Suppressor macrophage (primary cell): Measurements from ENCODE around the gene IDH3G.
"Not testable (repeated sequence)": the region's sequence is repeated elsewhere in the genome, so short reads cannot be mapped to it uniquely, and the experiment has no call there.

Experiments used
- DNase-seq, 4 experiments: peaks; one replicate each; pipeline ENCODE4 v3.0.0-alpha.2; 2020 to 2022

The IDH3G gene

GRCh38 chrX:153755136-153755535, 39.0 kb downstream of the IDH3G start:
- DNase-seq = no peak

GRCh38 chrX:153750127-153750774, 43.9 kb downstream of the IDH3G start:
- DNase-seq = no peak

- not testable (repeated sequence) for DNase-seq
Measured at GRCh38 chrX:153749017-153749416, 45.2 kb downstream of the IDH3G start.

GRCh38 chrX:153746991-153747390, 47.2 kb downstream of the IDH3G start:
- DNase-seq = not testable (repeated sequence)

- no peak for DNase-seq
Measured at GRCh38 chrX:153746359-153746758, 47.8 kb downstream of the IDH3G start.

- DNase-seq = peak in 1 of 4 experiments; percentile 16
Measured at GRCh38 chrX:153745067-153745433, 49.1 kb downstream of the IDH3G start.

GRCh38 chrX:153744210-153745066, 49.7 kb downstream of the IDH3G start:
- peak in 1 of 4 experiments; percentile 14 for DNase-seq

GRCh38 chrX:153743468-153744209, 50.5 kb downstream of the IDH3G start:
- DNase-seq = not testable (repeated sequence)

- not testable (repeated sequence) for DNase-seq
Measured at GRCh38 chrX:153742796-153743467, 51.2 kb downstream of the IDH3G start.

- DNase-seq = not testable (repeated sequence)
Measured at GRCh38 chrX:153742111-153742510, 52.1 kb downstream of the IDH3G start.

GRCh38 chrX:153741446-153741845, 52.7 kb downstream of the IDH3G start:
- no peak for DNase-seq

GRCh38 chrX:153740631-153741222, 53.4 kb downstream of the IDH3G start:
- DNase-seq = no peak

- DNase-seq = no peak
Measured at GRCh38 chrX:153739754-153740486, 54.3 kb downstream of the IDH3G start.

- no peak for DNase-seq
Measured at GRCh38 chrX:153738056-153738605, 56.0 kb downstream of the IDH3G start.

- no peak for DNase-seq
Measured at GRCh38 chrX:153736871-153737441, 57.2 kb downstream of the IDH3G start.

- no peak for DNase-seq
Measured at GRCh38 chrX:153736071-153736820, 57.9 kb downstream of the IDH3G start.
